ENCODE measurements around the gene ARL6IP5.

ARL6IP5 gene

DNA sequence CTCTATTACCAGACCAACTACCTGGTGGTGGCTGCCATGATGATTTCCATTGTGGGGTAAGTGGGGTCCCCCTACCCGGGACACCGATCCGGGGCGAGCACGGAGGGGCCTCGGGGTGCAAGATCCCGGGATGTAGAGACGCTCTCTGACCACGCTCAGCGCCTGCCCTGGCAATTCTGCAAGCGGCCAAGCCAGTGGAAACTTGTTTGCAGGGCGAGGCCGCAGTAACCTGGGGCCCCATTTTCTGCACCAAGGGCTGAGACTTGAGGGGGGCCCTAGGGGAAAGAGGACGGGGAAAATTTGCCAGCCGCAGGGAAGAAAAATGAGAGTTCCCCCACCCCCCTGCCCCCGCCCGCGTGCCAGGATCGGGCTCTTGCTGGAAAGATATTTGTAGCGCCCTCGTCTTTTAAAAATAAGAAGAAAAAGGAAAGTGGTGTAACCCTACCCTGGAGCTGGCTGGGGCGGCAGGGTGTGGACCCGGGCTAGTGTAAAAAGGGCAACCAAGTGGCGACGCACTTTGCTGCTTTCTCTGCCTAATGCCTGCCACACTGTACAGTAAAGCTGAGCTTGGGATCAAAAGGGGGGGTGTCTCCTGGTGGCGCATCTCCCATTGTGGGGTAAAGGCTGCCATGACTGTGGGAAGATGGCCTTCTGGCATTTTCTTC lies 563 bp downstream of the ARL6IP5 start:
- DNase-seq (ENCODE audit: insufficient read length, low spot score), result no peak
- no peak for FAIRE-seq
- TF ChIP-seq POLR2A (IDR thresholded peaks at IDR 0.05; ENCODE audit: low read depth, low read length), result no peak
- no peak for TF ChIP-seq SPI1 (IDR thresholded peaks at IDR 0.05; ENCODE audit: low read depth, low read length)
- TF ChIP-seq TAF1 (IDR thresholded peaks at IDR 0.05; ENCODE audit: low read depth, low read length), result no peak
- TF ChIP-seq POLR2AphosphoS5 (IDR thresholded peaks at IDR 0.05; ENCODE audit: low read depth, low read length), result no peak
- no peak for TF ChIP-seq POU2F2 (IDR thresholded peaks at IDR 0.05; ENCODE audit: low read depth, low read length)
- TF ChIP-seq PAX5 (IDR thresholded peaks at IDR 0.05; ENCODE audit: insufficient read depth, low read length, severe bottlenecking), result no peak

- FAIRE-seq (peak; percentile 80), DNase-seq (ENCODE audit: insufficient read length, low spot score) (no peak)
- no peak for TF ChIP-seq POLR2A (IDR thresholded peaks at IDR 0.05; ENCODE audit: low read depth, low read length)
- no peak for TF ChIP-seq PAX5 (IDR thresholded peaks at IDR 0.05; ENCODE audit: insufficient read depth, low read length, severe bottlenecking)
- no peak for TF ChIP-seq SPI1 (IDR thresholded peaks at IDR 0.05; ENCODE audit: low read depth, low read length)
- no peak for TF ChIP-seq TAF1 (IDR thresholded peaks at IDR 0.05; ENCODE audit: low read depth, low read length)
- no peak for TF ChIP-seq POLR2AphosphoS5 (IDR thresholded peaks at IDR 0.05; ENCODE audit: low read depth, low read length)
- TF ChIP-seq POU2F2 (IDR thresholded peaks at IDR 0.05; ENCODE audit: low read depth, low read length), result no peak
These were observed 1.3 kb downstream of the ARL6IP5 start for GRCh38 chr3:69085833-69086722.

DNA sequence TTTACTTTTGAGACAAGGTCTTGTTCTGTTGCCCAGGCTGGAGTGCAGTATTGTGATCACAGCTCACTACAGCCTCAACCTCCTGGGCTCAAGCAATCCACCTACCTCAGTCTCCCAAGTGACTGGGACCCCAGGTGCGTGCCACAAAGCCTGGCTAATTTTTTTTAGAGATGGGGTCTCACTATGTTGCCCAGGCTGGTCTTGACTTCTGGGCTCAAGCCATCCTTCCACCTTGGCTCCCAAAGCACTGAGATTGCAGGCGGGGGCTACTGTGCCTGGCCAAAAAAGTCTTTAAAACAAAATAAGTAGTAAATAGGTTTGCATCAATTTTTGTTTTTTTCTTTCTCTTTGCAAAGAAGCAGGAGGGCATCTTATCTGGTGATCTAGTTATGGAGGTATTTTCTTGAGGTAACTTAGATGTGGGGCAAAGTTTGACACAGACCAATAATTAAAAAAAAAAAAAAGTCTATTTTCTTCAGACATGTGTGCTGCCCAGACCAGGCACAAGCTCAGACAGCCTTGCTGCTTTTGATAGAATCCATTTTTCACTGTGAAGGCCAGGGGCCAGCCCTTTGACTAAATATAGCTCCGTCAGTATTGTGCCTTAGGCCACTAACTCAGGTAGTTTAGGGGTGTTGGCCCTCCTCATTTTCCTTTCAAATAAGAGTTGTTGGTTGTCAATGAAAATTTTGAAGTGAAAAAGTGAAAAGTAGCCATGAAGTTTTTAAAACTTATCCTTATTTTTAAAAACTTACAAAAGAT lies 2.5 kb downstream of the ARL6IP5 start:
- no peak for TF ChIP-seq SPI1 (IDR thresholded peaks at IDR 0.05; ENCODE audit: low read depth, low read length)
- TF ChIP-seq PAX5 (IDR thresholded peaks at IDR 0.05; ENCODE audit: insufficient read depth, low read length, severe bottlenecking), result no peak
- TF ChIP-seq POLR2AphosphoS5 (IDR thresholded peaks at IDR 0.05; ENCODE audit: low read depth, low read length), result no peak
- no peak for TF ChIP-seq TAF1 (IDR thresholded peaks at IDR 0.05; ENCODE audit: low read depth, low read length)
- no peak for TF ChIP-seq POLR2A (IDR thresholded peaks at IDR 0.05; ENCODE audit: low read depth, low read length)
- TF ChIP-seq POU2F2 (IDR thresholded peaks at IDR 0.05; ENCODE audit: low read depth, low read length), result no peak
- DNase-seq (ENCODE audit: insufficient read length, low spot score) (no peak), FAIRE-seq (no peak)

- TF ChIP-seq POLR2A (IDR thresholded peaks at IDR 0.05; ENCODE audit: low read depth, low read length) (no peak), POU2F2 (IDR thresholded peaks at IDR 0.05; ENCODE audit: low read depth, low read length) (no peak), SPI1 (IDR thresholded peaks at IDR 0.05; ENCODE audit: low read depth, low read length) (no peak)
- FAIRE-seq (peak; percentile 64), DNase-seq (ENCODE audit: insufficient read length, low spot score) (no peak)
These were observed 3.3 kb downstream of the ARL6IP5 start for GRCh38 chr3:69088063-69088462.

DNA sequence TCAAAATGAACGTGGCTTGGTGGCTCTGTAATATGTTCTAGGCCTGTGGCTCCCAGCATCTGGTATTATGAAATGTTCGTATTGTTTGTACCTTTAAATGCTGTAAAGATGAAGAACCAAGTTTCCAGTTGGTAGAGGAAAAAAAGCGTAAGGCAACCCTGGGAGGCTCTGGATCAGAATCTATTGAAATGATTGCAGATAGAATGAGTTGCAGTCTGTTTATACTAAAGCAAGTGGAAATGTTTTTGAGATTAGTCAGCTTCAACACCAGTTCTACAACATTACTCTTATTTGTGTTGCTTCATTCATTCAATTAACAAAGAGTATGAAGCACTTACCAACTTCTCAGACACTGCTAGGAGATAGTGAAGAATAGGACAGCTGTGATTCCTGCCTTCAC lies 5.3 kb downstream of the ARL6IP5 start:
- FAIRE-seq (no peak), DNase-seq (ENCODE audit: insufficient read length, low spot score) (no peak)

GRCh38 chr3:69091389-69092029 lies 6.8 kb downstream of the ARL6IP5 start:
- DNase-seq (ENCODE audit: insufficient read length, low spot score) (no peak), FAIRE-seq (no peak)
- TF ChIP-seq POU2F2 (IDR thresholded peaks at IDR 0.05; ENCODE audit: low read depth, low read length), result no peak
- no peak for TF ChIP-seq PAX5 (IDR thresholded peaks at IDR 0.05; ENCODE audit: insufficient read depth, low read length, severe bottlenecking)
- no peak for TF ChIP-seq SPI1 (IDR thresholded peaks at IDR 0.05; ENCODE audit: low read depth, low read length)

More for the DNA sequence above, 5.3 kb downstream of the ARL6IP5 start:
- no peak for TF ChIP-seq TAF1 (IDR thresholded peaks at IDR 0.05; ENCODE audit: low read depth, low read length)
- TF ChIP-seq SPI1 (IDR thresholded peaks at IDR 0.05; ENCODE audit: low read depth, low read length), result no peak
- TF ChIP-seq POLR2AphosphoS5 (IDR thresholded peaks at IDR 0.05; ENCODE audit: low read depth, low read length), result no peak
- TF ChIP-seq PAX5 (IDR thresholded peaks at IDR 0.05; ENCODE audit: insufficient read depth, low read length, severe bottlenecking), result no peak
- no peak for TF ChIP-seq POLR2A (IDR thresholded peaks at IDR 0.05; ENCODE audit: low read depth, low read length)
- TF ChIP-seq POU2F2 (IDR thresholded peaks at IDR 0.05; ENCODE audit: low read depth, low read length), result no peak

- DNase-seq (ENCODE audit: insufficient read length, low spot score) (no peak), FAIRE-seq (peak; percentile 94)
- TF ChIP-seq PAX5 (IDR thresholded peaks at IDR 0.05; ENCODE audit: insufficient read depth, low read length, severe bottlenecking), result no peak
- peak; percentile 84 for TF ChIP-seq SPI1 (IDR thresholded peaks at IDR 0.05; ENCODE audit: low read depth, low read length)
- no peak for TF ChIP-seq POLR2A (IDR thresholded peaks at IDR 0.05; ENCODE audit: low read depth, low read length)
These were observed 7.3 kb downstream of the ARL6IP5 start for GRCh38 chr3:69092030-69092516.

GRCh38 chr3:69094467-69095205 lies 9.9 kb downstream of the ARL6IP5 start:
- DNase-seq (ENCODE audit: insufficient read length, low spot score) (no peak), FAIRE-seq (no peak)
- TF ChIP-seq SPI1 (IDR thresholded peaks at IDR 0.05; ENCODE audit: low read depth, low read length) (peak; percentile 48), POLR2AphosphoS5 (IDR thresholded peaks at IDR 0.05; ENCODE audit: low read depth, low read length) (no peak)

All from GM12891 (cell line).